Activated CD8-positive, alpha-beta memory T cell treated with anti-CD3 and anti-CD28 coated beads for 36 hours (primary cell): ENCODE data around the gene ANP32A. TPM values are rescaled to one million over a fixed set of nuclear protein-coding genes. Genes with fewer than 3 reads are reported as not detected.
"Not testable (repeated sequence)": the region's sequence is repeated elsewhere in the genome, so short reads cannot be mapped to it uniquely, and the experiment has no call there.

Experiments
- CTCF ChIA-PET: fragments of 350-600 bp; sonication (Branson Sonifier 250); formaldehyde crosslinking; loops from one replicate; lab custom pipeline; 2021; ENCODE audit warnings: antibody characterized with exemption; lab: Charles Lee
- POLR2A ChIA-PET: fragments of 350-600 bp; sonication (Branson Sonifier 250); formaldehyde crosslinking; loops from one replicate; lab custom pipeline; 2021; ENCODE audit warnings: antibody characterized with exemption; lab: Charles Lee
- total RNA-seq, 2 experiments: library from RNA; stranded (reverse); gene quantifications; one replicate each; pipeline ENCODE4 v1.2.3, GENCODE V29; 2021

Gene ANP32A
- total RNA-seq: 100 to 1,000 TPM; 265 to 270 TPM

DNA sequence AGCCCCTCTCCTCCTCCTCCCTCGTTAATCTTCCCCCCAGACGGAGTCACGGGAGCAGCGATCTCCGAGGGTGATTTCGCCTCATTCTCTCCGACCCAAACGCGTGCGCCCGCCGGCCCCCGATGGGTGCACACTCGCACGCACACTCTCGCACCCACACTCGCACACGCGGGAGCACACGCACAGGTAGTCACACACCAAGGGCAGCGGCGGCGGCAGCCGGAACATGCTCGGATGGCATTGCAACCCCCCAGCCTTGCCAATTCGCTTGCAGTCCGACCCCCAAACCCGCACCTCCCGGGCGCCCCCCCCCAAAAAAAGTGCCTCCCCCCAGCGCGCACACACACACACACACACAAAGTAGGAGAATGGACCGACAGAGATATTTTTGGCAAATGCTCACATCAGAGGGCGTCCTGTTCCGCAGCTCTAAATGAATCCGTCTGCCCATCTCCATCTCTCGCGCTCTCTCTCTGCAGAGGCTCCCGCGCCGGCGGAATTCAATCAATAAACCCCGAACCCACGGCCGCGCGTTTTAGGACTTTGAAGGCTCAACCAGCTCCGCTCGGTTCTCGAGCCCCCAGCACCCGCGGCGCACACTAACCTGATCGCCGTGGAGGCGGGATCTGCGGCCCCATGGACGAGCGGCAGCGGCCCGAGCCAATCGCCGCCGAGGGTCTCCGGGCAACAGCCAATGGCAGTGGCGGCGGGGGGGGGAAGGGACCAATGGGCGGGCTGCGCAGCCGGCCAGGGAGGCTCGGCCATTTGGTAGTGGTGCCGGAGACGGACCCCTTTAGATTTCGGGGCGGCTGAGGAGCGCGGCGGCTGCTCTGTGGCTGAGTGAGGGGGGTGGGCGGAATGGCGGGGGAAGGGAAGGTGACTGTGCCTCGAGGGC lies at the start of gene ANP32A:
ANP32A (minus strand) TSS at position 601 of the 895 bp plus-strand sequence; CDS start at position 457, 144 bp downstream.
- ChIA-PET CTCF (interaction anchor here (0.6 kb wide), 1 partner anchor 92 kb away, joined by 3 read pairs; no protein-coding TSS in a partner anchor), POLR2A (interaction anchor here (0.8 to 1.0 kb wide), 3 partner anchors 8 to 39 kb away, joined by 3 to 5 read pairs (median 5); no protein-coding TSS in a partner anchor)

DNA sequence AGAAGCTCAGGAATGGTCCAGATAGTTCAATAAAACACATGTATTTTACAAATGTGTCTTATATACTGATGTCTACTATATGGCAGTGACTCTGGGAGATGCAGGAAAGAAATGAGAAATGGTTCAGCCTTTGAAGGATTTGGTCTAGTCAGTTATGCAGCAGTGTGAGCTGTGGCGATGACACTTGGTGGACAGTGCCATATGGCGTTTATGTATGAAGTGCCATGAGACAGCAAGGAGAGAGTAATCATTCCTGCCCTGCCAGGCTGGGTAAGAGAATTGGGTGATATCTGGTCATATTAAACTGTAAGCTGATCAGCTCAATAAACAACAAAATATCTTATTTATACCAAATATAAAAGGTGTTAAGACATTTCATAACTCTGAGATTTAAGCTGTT lies 47.6 kb upstream of the ANP32A start:
- ChIA-PET POLR2A (no interaction called here), CTCF (no interaction called here)

DNA sequence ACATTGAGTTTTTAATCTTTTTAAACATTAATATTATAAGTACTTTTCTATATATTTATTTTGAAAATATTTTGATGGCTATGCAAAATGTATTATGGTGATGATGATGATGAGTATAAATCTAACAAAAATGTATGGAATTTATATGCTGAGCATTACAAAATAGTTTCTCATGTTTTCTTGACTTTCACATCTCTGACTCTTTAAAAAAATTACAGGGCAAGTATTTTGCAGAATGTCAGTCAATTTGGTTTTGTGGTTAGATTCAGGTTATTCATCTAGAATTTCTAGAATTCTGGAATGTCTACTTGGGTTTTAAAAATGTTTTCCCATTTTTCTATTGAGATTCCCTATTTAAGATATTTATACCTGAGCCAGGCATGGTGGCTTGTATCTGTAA lies 41.7 kb upstream of the ANP32A start:
- CTCF ChIA-PET: no interaction called here
- POLR2A ChIA-PET: no interaction called here

DNA sequence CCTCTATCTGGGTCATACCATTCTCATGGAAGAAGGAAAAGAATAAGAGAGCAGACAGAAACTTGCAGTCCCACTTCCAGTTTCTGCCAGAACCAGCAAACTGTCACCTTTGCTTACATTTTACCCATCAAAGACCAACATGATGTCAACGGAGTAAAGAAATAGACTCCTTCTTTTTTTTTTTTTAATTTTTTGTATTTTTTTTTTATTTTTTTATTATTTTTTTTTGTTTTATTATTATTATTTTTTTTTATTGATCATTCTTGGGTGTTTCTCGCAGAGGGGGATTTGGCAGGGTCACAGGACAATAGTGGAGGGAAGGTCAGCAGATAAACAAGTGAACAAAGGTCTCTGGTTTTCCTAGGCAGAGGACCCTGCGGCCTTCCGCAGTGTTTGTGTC lies 38.0 kb upstream of the ANP32A start:
- CTCF ChIA-PET, POLR2A ChIA-PET: not testable (repeated sequence)

DNA sequence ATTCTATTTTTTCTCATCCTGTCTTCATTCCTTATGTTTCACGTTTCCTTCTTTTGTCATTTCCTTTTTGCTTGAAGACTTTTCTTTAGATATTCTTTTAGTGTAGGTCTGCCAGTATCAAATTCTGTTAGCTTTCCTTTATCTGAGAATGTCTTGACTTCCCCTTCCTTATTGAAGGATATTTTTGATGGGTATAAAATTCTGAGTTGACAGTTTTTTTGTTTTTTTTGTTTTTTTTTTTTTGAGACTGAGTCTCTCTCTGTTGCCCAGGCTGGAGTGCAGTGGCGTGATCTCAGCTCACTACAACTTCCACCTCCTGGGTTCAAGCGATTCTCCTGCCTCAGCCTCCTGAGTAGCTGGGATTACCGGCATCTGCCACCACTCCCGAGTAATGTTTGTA lies 36.7 kb upstream of the ANP32A start:
- CTCF ChIA-PET, POLR2A ChIA-PET: not testable (repeated sequence)

DNA sequence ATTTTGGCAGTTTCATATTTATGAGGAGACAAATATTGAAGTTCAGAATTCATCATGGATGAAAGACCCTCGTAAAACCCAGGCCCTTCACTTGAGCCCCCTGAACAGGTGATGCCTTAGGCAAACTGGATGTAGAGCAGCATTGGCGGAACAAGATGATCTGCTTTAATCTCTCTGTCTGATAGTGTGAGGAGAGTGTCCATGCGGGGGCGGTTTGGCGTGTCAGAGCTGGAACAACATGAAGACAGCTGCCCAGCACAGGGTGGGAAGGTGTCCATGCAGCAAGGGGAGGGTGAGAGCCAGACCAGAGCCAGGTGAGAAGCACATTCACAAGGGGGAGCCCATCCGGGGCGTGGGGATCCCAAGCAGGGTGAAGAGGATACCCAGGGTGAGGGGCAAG lies 31.8 kb upstream of the ANP32A start:
- CTCF ChIA-PET: no interaction called here
- POLR2A ChIA-PET: no interaction called here

DNA sequence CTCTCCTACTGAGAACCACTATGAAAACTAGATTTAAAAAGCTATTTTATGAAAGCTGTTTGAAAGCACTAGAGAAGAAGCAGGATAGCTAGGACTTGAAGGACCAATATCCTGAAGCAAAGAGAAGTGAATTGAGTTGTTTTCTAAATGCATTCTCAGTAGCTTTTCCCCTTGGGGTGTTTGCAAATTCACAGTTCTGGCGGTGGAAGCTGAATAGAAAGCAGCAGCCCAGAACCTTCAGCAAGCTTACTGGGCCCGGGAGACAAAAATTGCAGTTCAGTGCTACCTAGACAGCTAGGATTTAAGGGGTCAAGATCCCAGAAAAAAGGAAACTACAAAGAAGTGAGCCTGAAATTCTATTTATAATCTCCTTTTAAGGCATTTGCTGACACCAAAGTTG lies 31.3 kb upstream of the ANP32A start:
- POLR2A ChIA-PET: no interaction called here
- CTCF ChIA-PET: no interaction called here

DNA sequence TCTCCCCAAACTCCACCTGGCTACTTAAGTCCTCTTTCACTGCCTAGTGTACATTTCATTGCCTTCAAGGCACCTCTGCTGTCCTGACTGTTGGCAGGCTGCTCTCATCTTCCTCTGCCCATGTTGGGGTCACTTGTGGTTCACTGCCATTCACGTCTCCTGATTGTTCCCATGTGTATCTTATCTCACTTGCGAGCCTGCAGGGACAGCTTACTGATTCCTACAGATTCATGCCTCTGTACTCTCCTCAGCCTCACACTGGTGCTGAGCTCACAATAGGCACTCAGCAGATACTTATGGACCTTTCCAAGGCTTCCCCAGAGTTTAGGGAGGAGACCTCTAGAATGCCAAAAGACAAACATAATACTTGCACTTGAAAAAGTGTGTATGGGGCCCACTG lies 28.8 kb upstream of the ANP32A start:
- CTCF ChIA-PET: no interaction called here
- POLR2A ChIA-PET: no interaction called here

DNA sequence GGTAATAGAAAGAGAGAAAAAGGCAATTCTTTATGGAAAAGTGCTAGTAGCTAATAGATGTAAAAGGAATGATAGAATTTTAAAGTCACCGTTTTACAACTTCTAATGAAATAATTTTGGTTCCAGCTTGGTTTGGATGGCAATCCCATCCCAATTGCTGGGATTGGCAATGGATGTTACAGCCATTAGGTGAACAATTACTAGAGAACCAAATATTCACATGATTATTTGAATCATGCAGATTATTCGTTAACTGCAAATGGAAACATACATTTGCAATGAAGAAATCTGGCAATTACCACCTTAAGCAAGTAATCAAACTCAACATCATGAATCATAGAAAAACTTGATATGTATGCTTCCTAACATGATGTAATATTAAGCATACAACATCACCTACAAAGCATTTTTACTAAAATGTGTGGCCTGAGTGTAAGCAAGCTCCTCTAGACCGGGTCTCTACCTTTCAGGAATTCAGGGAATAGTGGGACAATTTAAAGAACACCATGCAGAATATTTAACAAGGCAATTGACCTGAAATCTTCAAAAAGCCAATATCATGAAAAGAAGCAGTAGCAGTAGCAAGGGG lies 26.2 kb upstream of the ANP32A start:
- POLR2A ChIA-PET: no interaction called here
- CTCF ChIA-PET: no interaction called here

DNA sequence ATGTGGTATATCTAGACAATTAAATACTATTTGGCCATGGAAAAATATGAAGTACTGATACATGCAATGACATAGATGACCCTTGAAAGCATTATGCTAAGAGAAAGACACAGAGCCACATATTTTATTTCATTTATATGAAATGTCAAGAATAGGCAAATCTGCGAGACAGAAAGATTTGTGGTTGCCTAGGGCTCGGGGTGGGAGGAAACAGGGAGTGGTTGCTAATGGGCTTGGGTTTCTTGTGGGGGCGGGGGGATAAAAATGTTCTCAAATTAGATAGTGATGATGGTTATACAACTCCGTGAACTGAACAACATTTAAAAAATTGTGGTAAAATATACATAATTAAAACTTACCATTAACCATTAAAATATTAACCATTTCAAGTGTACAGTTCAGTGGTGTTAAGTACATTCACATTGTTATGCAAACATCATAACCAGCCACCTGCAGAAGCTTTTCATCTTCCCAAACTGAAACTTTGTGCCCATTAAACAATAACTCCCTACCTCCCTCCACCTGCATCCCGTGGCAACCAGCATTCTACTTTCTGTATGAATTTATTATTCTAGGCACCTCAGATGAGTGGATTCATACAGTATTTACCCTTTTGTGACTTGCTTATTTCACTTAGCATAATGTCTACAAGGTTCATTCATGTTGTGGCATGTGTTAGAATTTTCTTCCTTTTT lies 24.3 kb upstream of the ANP32A start:
- POLR2A ChIA-PET: no interaction called here
- CTCF ChIA-PET: interaction anchor here (1.0 kb wide), 1 partner anchor 31 kb away, joined by 4 read pairs; no protein-coding TSS in a partner anchor

DNA sequence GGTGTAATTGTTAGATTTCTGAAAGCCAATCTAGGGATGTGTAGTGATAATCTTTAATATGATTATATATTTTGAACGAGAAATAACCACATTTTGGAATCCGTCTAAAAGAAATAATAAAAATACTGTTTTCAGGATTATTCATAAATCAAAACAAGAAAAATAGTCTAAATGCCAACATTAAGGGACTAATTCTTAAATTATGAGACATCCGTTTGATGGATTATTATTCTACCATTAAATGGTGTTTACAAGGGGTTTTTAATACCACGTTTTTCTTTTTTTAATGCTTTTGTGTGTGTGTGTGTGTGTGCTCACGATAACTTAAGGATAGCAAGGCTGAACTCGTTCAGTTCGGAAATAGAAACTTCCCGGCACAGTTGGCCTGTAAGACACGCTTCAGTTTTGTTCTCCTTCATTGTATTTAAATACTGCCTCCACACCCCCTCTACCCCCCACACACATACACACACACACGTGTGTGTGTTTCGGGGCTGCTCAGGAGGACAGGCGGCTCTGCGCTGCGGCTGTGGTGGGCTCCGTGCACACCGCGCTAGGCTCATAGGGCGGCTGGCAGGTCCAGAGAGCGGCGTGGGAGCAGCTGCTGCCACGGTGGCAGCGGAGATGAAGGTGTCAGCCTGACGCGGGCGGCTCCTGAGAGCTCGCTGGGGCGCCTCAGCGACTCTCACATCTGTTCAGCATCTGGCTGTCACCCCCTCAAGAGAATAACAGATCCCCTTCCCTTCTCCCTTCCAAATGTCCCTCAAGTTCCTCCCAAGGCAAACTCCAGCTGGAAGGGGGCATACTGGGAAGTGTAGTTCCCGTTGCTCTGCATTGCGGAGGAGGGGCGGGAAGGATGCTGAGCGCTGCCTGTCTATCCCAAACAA lies 23.0 kb upstream of the ANP32A start:
- ChIA-PET CTCF (interaction anchor here (1.0 kb wide), 1 partner anchor 33 kb away, joined by 4 read pairs; no protein-coding TSS in a partner anchor), POLR2A (no interaction called here)

DNA sequence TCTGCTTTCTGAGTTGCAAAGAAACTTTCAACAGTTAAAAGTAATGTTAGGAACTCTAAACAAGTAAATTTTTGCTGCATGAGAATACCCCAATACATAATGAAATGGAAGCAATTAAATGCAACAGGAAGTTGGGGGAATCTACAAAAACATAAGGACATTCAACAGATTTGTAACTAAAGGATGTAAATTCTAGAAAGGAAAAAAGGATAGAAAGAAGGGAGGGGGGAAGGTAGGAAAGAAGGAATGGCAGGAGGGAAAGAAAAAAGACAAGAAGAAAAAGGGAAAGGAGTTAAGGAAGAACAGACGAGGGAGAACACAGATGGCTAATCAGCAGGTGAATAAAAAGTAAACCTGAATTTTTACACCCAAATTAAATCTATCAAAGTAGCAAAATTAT lies 22.3 kb upstream of the ANP32A start:
- ChIA-PET CTCF (interaction anchor here (0.6 kb wide), 1 partner anchor 29 kb away, joined by 3 read pairs; no protein-coding TSS in a partner anchor), POLR2A (no interaction called here)

DNA sequence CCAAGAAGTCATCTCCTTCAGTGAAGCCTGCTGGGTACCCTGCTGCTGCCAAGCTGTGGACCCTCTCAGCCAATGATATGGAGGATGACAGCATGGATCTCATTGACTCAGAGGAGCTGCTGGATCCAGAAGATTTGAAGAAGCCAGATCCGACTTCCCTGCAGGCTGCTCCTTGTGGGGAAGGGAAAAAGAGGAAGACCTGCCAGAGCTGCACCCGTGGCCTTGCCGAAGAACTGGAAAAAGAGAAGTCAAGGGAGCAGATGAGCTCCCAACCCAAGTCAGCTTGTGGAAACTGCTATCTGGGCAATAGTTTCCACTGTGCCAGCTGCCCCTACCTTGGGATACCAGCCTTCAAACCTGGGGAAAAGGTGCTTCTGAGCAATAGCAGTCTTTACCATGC lies 13.7 kb upstream of the ANP32A start:
- CTCF ChIA-PET: interaction anchor here (1.1 kb wide), 1 partner anchor 41 kb away, joined by 5 read pairs; no protein-coding TSS in a partner anchor
- POLR2A ChIA-PET: no interaction called here

DNA sequence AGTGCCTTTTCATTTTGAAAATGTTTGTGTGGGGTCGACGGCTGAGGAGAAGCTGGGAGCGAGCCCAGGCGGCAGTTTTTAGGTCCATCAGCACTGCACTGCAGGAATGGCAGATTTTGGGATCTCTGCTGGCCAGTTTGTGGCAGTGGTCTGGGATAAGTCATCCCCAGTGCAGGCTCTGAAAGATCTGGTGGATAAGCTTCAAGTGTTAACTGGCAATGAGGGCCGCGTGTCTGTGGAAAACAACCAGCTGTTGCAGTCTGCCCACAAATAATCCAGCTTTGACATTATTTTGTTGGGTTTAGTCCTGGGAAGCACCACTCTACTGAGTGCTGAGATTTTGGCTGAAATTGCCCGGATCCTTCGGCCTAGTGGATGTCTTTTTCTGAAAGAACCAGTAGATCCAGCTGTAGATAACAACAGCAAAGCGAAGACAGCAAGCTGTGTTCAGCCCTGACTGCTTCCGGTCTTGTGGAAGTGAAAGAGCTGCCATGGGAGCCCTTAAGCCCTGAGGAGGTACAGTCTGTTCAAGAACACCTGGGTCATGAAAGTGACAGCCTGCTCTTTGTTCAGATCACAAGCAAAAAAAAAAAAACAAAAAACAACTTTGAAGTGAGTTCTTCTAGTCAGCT lies 13.1 kb upstream of the ANP32A start:
- POLR2A ChIA-PET: no interaction called here

DNA sequence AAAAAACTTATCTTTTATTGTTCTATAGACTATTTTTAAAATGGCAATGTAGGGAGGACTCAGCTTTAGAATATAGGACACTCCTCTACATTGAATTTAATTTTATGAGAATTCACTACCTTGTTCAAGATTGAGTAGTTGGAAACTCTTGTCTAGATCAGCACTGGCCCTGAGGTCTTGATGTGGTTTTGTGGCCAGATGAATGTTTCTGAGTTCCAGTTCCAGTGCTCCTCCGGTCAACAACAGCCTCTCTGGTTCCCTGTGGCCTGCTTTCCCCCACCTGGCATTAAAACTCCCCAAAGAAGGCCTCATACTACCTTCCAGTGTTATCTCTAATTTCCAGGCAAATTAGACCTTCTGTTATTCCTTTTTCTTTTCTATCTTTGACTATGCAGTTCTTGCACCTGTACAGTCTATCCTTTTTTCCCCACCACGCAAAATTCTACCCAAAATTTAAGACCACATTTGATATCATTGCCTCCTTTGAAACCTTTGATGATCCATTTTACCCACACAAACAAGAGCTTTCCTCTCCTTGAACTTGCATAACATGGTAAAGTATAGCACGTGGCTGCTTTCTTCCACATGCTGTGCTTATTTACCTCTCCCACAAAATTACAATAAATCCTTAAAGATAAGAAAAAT lies 9.6 kb upstream of the ANP32A start:
- ChIA-PET POLR2A (no interaction called here), CTCF (interaction anchor here (1.3 kb wide), 1 partner anchor 44 kb away, joined by 3 read pairs; no protein-coding TSS in a partner anchor)

More for the DNA sequence above, 13.1 kb upstream of the ANP32A start:
- CTCF ChIA-PET: interaction anchor here (1.1 kb wide), 1 partner anchor 42 kb away, joined by 5 read pairs; no protein-coding TSS in a partner anchor

DNA sequence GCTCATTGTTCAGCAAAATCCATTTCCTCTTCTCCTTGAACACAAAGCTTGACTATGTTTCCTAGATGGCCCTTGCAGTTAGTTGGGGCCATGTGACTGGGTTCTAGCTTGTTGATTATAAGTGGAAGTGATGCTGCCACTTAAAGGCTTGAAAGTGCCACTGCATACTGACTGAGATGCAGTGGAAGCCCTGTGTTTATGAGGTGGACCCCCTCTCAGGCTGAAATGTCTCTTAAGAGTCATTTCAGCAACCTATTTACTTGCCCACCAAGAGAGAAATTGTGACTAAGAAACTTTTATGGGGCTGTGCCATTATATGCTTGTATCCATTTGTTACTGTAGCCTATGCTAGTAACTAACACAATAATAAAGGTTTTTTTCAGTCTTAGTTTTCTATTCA lies 8.4 kb upstream of the ANP32A start:
- CTCF ChIA-PET: interaction anchor here (0.6 to 1.3 kb wide), 7 partner anchors 13 to 155 kb away, joined by 3 to 4 read pairs (median 3); no protein-coding TSS in a partner anchor
- POLR2A ChIA-PET: interaction anchor here (1.1 kb wide), 1 partner anchor 8 kb away, joined by 3 read pairs; the partner anchor contains the start of gene ANP32A

DNA sequence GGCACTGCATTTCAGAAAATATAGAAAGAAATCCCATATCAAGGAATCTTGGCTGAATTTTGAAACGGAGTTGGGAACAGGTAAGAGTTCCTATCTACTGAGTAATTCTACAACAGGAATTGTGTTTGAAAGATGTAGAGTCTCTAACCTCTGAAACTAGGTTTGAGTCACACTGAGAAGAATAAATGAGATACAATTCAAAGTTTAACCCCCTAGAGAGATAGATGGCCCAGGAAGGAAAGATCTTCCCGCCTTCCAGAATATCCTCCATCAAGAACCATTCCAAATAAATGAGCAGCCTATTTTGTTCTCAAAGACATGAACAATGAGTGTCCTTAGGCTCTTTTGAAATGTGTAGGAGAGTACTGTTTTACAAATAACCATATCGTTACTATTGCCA lies 2.9 kb upstream of the ANP32A start:
- ChIA-PET CTCF (no interaction called here), POLR2A (no interaction called here)

DNA sequence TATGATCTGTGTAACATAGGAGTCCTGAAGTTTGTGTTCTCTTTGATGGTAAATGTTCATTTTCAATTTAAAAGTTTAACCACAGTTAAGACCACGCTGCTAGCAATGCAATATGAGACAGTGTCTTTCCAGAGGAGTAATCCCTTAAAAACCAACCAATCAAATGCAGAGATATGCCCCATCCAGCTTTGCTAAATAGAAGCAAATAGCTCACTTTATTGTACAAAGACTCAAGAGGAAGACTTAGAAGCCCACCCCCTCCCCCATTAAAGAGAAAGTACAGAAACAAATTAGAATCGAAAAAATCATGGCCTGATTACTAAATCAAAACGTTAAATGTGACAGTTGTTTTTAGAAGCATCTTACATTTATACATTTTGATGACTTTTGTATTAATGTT lies 2.1 kb upstream of the ANP32A start:
- CTCF ChIA-PET: no interaction called here
- POLR2A ChIA-PET: no interaction called here
